K562 (cell line): ENCODE results near the gene PXN.
A peak's percentile ranks its signal among the peaks of the same experiment; 100 is the strongest.

ENCODE experiments used
- MAX ChIP-seq: sonication (generic); formaldehyde crosslinking; IDR thresholded peaks from 2 replicates; pipeline ENCODE4 v1.9.0; 2022; ENCODE audit warnings: mild to moderate bottlenecking, missing genetic modification reagents
- MAZ ChIP-seq, 2 experiments: fragments of 450-650 bp in 1 of 2; sonication (generic) in 1 of 2; formaldehyde crosslinking; IDR thresholded peaks in 1 of 2; conservative IDR thresholded peaks in 1 of 2; 2 replicates each; pipeline versions ENCODE4 v1.4.0 to v1.5.0; 2020; ENCODE audit warnings: mild to moderate bottlenecking in 1 of 2, missing genetic modification reagents in 1 of 2
- MXI1 ChIP-seq: IDR thresholded peaks from 2 replicates; pipeline ENCODE4 v1.6.1; 2011; ENCODE audit warnings: low read depth, mild to moderate bottlenecking, improper control_type of control experiment, low read length
- POLR2A ChIP-seq: fragments of 450-650 bp; conservative IDR thresholded peaks from 2 replicates; pipeline ENCODE4 v1.6.1; 2016
- TEAD4 ChIP-seq, 2 experiments: sonication (generic) in 1 of 2; formaldehyde crosslinking in 1 of 2; IDR thresholded peaks; 2 replicates each; pipeline versions ENCODE4 v1.6.1 to v1.8.0; 2012 to 2022; ENCODE audit warnings: borderline replicate concordance in 1 of 2, inconsistent platforms in 1 of 2, low read length in 1 of 2, mild to moderate bottlenecking in 1 of 2, missing genetic modification reagents in 1 of 2

GRCh38 chr12:120230326-120230973, 35.1 kb downstream of the PXN start:
- no peak for TF ChIP-seq POLR2A
- TF ChIP-seq TEAD4 (IDR thresholded peaks at IDR 0.05; ENCODE audit: low read length): peak; percentile 92
- no peak for TF ChIP-seq TEAD4 (CRISPR knock-in tag; IDR thresholded peaks at IDR 0.05; ENCODE audit: borderline replicate concordance)
- no peak for TF ChIP-seq MXI1
- TF ChIP-seq MAZ (CRISPR knock-in tag; conservative IDR thresholded peaks at IDR 0.05 in 1 of 2, IDR thresholded peaks at IDR 0.05 in 1 of 2): peak in 1 of 2 experiments; percentile 62; a peak in 2 of 4 replicates
- 0 out of 2 replicates have a peak, but pooled peaks have one; percentile 13 for TF ChIP-seq MAX (CRISPR knock-in tag)
